Nephron (organoid): ENCODE data around the gene ALG6.

Experiments used
- H3K27ac Mint-ChIP-seq, 3 experiments: 2 replicates each; pipeline ENCODE4 v1.8.0; 2020; ENCODE audit warnings: mixed read lengths in 3 of 3, mild to moderate bottlenecking in 2 of 3, moderate library complexity in 1 of 3
- H3K27me3 Mint-ChIP-seq: 2 replicates; pipeline ENCODE4 v1.8.0; 2021; ENCODE audit warnings: low read depth, mild to moderate bottlenecking, moderate library complexity, mixed read lengths
- H3K36me3 Mint-ChIP-seq: 2 replicates; pipeline ENCODE4 v1.8.0; 2020; ENCODE audit warnings: low read depth, mixed read lengths
- H3K4me1 Mint-ChIP-seq: 2 replicates; pipeline ENCODE4 v1.8.0; 2020; ENCODE audit warnings: mixed read lengths
- H3K4me3 Mint-ChIP-seq, 3 experiments: 2 replicates each; pipeline ENCODE4 v1.8.0; 2020; ENCODE audit warnings: mild to moderate bottlenecking in 3 of 3, mixed read lengths in 3 of 3, moderate library complexity in 2 of 3
- H3K9me3 Mint-ChIP-seq: 2 replicates; pipeline ENCODE4 v1.8.0; 2020; ENCODE audit warnings: mixed read lengths
- TF ChIP-seq, protein P1 (sequence below), 3 experiments: fragments of 200-600 bp; sonication (generic); IDR thresholded peaks; one replicate each; pipeline ENCODE4 v1.5.0; 2021; ENCODE audit warnings: antibody characterized with exemption in 3 of 3; ENCODE audit not compliant: unreplicated experiment in 3 of 3

ALG6 gene

DNA sequence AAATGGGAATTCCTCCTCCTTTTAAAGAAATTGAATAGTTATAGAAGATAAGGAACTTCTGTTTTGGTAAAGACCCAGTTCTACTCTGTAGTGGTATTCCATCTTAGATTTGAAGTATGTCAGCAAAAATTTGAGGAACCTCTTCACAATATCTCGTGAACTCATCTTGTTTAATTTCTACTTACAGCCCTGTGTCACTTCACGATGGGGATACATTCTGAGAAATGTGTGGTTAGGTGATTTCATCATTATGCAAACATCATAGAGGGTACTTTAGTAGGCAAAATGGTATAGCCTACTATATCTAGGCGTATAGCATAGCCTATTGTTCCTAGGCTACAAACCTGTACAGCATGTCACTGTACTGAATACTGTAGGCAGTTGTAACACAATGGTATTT, 36.0 kb downstream of the ALG6 start:
- Mint-ChIP-seq H3K9me3 (no peaks in the 10 kb centered on the region), H3K4me1 (peaks cover 6% of the 10 kb centered on the region), H3K36me3 (peaks cover 30% of the 10 kb centered on the region), H3K27ac (no peak overlapping the region), H3K27me3 (no peaks in the 10 kb centered on the region), H3K4me3 (no peak overlapping the region)
- TF ChIP-seq, protein P1, sequence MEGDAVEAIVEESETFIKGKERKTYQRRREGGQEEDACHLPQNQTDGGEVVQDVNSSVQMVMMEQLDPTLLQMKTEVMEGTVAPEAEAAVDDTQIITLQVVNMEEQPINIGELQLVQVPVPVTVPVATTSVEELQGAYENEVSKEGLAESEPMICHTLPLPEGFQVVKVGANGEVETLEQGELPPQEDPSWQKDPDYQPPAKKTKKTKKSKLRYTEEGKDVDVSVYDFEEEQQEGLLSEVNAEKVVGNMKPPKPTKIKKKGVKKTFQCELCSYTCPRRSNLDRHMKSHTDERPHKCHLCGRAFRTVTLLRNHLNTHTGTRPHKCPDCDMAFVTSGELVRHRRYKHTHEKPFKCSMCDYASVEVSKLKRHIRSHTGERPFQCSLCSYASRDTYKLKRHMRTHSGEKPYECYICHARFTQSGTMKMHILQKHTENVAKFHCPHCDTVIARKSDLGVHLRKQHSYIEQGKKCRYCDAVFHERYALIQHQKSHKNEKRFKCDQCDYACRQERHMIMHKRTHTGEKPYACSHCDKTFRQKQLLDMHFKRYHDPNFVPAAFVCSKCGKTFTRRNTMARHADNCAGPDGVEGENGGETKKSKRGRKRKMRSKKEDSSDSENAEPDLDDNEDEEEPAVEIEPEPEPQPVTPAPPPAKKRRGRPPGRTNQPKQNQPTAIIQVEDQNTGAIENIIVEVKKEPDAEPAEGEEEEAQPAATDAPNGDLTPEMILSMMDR (IDR thresholded peaks at IDR 0.05; ENCODE audit: unreplicated experiment in 3 of 3) = no peak

DNA sequence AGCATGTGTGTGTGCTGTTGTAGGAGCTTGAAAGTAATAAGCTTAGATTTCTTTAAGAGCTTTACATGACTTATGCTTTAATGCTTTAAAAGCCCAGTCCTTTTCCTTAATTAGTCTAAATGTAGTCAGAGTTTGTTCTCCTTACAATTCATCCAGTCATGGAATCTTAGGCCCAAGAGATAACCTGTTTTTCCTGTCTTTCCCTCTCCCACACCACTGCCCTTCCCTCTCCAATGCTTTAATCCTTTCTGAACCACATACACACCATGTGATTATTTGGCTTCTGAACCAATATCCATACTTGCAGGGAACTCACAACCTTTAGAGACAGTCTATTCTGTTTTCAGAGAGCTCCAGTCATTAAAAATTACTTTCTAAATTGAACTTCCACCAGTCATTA, 37.6 kb downstream of the ALG6 start:
- Mint-ChIP-seq H3K9me3 (no peaks in the 10 kb centered on the region), H3K36me3 (peaks cover 20% of the 10 kb centered on the region), H3K27me3 (no peaks in the 10 kb centered on the region), H3K27ac (no peak overlapping the region), H3K4me3 (no peak overlapping the region), H3K4me1 (peaks cover 15% of the 10 kb centered on the region)
- TF ChIP-seq, protein P1 (IDR thresholded peaks at IDR 0.05; ENCODE audit: unreplicated experiment in 3 of 3) = no peak

DNA sequence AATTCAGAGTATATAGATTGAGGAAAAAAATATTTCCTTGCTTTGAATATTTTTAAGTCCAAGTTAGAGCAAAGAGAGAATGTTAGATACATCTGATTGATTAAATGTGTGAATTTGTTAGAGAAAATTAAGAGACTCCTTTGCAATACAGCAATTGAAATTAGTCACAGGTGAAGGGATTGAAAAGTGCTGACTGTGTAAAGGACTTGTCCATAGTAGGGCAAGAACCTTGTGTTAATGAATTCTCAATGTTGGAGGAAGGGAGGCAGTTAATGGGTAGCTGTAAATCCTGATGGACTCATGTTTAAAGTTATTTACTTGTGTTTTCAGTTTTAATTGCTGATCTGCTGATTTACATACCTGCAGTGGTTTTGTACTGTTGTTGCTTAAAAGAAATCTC, 38.6 kb downstream of the ALG6 start:
- Mint-ChIP-seq H3K36me3 (peaks cover 13% of the 10 kb centered on the region), H3K9me3 (no peaks in the 10 kb centered on the region), H3K27me3 (no peaks in the 10 kb centered on the region), H3K4me1 (peaks cover 20% of the 10 kb centered on the region), H3K4me3 (no peak overlapping the region), H3K27ac (no peak overlapping the region)
- TF ChIP-seq, protein P1 (IDR thresholded peaks at IDR 0.05; ENCODE audit: unreplicated experiment in 3 of 3) = no peak

DNA sequence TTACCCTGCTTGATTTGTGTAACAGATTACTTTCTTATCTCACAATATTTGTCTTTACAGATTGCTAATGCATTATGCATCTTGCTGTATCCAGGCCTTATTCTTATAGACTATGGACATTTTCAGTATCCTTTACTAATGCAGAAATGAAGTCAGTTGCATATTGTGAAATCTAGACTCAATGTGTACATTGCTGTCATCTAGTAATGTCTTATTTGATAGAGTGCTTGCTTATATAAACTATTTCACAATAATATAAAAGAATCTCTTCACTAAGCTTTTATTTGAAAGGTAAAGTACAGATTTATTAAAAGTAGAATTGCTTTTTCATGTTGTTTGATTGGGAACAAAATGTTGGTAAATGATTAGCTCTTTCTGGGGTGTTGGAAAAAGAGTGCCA, 39.6 kb downstream of the ALG6 start:
- H3K9me3 Mint-ChIP-seq = no peaks in the 10 kb centered on the region
- H3K36me3 Mint-ChIP-seq = peaks cover 13% of the 10 kb centered on the region
- H3K27me3 Mint-ChIP-seq = no peaks in the 10 kb centered on the region
- H3K27ac Mint-ChIP-seq = no peak overlapping the region
- TF ChIP-seq, protein P1 (IDR thresholded peaks at IDR 0.05; ENCODE audit: unreplicated experiment in 3 of 3) = no peak
- no peak overlapping the region for H3K4me3 Mint-ChIP-seq
- peaks cover 30% of the 10 kb centered on the region for H3K4me1 Mint-ChIP-seq

DNA sequence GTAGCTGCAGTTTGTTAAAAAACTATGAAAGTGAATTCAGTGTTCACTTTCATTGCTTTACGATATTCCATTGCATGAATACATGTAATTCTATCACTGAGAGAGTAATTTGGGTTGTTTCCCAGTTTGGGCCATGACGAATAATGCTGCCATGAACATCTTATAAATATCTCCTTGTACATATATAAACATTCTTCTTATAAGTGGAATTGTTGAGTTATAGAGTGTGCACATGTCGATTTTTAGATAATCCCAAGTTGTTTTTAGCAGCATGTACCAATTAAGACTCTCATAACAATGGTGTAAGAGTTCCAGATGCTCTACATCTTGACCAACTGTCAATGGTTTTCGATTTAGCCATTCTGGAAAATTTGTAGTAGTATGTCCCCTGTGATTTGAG, 40.9 kb downstream of the ALG6 start:
- peaks cover 12% of the 10 kb centered on the region for H3K36me3 Mint-ChIP-seq
- TF ChIP-seq, protein P1 (IDR thresholded peaks at IDR 0.05; ENCODE audit: unreplicated experiment in 3 of 3) = no peak
- no peaks in the 10 kb centered on the region for H3K9me3 Mint-ChIP-seq
- no peaks in the 10 kb centered on the region for H3K27me3 Mint-ChIP-seq
- peak overlapping the region in 2 of 3 experiments; percentile 39 to 54 for H3K27ac Mint-ChIP-seq
- no peak overlapping the region for H3K4me3 Mint-ChIP-seq
- H3K4me1 Mint-ChIP-seq = peaks cover 35% of the 10 kb centered on the region

DNA sequence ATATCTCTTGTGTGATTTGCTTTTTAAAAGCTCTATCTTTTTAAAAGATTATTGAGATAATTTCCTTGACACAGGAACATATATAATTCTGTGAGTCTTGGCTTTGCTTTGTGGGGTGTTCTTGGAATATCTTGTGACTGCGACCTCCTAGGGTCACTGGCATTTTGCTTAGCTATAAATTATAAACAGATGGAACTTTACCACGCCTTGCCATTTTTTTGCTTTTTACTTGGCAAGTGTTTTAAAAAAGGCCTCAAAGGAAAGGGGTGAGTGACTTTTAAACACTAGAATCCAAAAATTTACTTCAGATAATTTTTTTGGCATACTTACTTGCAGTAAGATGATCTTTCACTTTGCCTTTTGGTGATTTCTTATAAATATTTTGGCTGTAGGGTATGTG, 43.6 kb downstream of the ALG6 start:
- H3K27me3 Mint-ChIP-seq = no peaks in the 10 kb centered on the region
- peaks cover 50% of the 10 kb centered on the region for H3K4me1 Mint-ChIP-seq
- peaks cover 9% of the 10 kb centered on the region for H3K36me3 Mint-ChIP-seq
- H3K27ac Mint-ChIP-seq = peak overlapping the region; percentile 58 to 65 (median 65)
- no peak overlapping the region for H3K4me3 Mint-ChIP-seq
- H3K9me3 Mint-ChIP-seq = no peaks in the 10 kb centered on the region
- TF ChIP-seq, protein P1 (IDR thresholded peaks at IDR 0.05; ENCODE audit: unreplicated experiment in 3 of 3) = no peak
